Stimulated activated CD4-positive, alpha-beta T cell treated with anti-CD3 and anti-CD28 coated beads, Interleukin-2, amount 100 ng/mL, for 24 hours (primary cell): ENCODE measurements around the gene PTGS1.

Experiments
- DNase-seq, 2 donors: peaks; one replicate each; pipeline ENCODE4 v3.0.0-alpha.2; 2020

Gene PTGS1

GRCh38 chr9:122376796-122377195 lies 6.0 kb downstream of the PTGS1 start:
- no peak for DNase-seq

GRCh38 chr9:122377241-122378164 lies 6.7 kb downstream of the PTGS1 start:
- DNase-seq, result no peak

- DNase-seq, result no peak
Observed at GRCh38 chr9:122378236-122378635, 7.4 kb downstream of the PTGS1 start.

DNA sequence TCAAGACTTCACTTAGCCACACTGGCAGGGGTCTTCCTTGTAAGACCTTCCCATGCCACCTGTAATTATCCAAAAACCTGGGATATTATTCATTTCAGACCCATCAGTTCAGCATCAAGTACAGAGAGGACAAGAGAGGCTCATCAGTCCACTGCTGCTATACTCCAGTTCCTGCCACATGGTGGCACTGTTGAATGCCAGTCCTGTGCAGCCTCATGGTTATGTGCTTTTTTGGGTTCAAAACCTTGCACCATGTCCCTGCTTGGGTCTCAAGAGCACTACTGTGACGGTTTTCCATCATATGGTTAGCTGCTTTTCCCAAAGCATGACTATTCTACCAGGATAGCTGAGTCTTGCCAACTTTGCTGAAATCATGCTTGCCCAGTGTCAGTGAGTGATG lies 8.5 kb downstream of the PTGS1 start:
- no peak for DNase-seq

DNA sequence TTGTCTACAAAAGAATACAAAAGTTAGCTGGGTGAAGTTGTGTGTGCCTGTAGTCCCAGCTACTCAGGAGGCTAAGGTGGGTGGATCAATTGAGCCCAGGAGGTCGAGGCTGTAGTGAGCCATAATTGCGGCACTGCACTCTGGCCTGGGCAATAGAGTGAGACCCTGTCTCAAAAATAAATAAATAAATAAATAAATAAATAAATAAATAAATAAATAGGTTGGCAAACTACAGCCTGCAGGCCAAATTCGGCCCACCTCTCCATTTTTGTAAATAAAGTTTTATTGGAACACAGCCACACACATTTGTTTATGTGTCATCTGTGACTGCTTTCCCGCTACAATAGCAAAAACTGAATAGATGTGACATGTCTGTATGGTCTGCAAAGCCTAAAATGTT lies 9.5 kb downstream of the PTGS1 start:
- no peak for DNase-seq

DNA sequence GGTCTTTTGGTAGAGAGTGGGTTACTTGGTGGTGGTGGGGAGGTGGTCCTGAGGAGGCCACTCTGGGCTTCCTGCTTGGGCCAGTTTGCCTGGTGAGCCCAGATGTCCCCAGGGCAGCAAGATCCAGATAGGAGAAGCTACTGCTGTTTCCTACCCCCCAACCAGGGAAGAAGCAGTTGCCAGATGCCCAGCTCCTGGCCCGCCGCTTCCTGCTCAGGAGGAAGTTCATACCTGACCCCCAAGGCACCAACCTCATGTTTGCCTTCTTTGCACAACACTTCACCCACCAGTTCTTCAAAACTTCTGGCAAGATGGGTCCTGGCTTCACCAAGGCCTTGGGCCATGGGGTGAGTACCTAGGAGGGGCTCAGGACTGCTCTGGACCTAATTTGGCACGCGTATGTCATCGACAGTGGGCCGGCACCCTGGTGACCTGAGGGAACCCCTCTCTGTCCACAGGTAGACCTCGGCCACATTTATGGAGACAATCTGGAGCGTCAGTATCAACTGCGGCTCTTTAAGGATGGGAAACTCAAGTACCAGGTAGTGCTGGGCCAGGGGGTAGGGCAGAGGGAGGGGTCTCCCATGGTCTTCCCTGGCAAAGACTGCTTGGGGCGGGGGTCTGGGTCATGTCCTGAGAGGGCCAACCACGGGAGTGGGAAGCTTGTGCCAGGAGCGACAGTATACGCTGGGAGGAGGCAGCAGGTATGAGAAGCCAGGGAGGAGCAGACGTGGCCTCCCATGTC lies 10.6 kb downstream of the PTGS1 start:
- DNase-seq, result no peak

- no peak for DNase-seq
Observed at GRCh38 chr9:122382901-122383850, 12.4 kb downstream of the PTGS1 start.

- DNase-seq, result no peak
Observed at GRCh38 chr9:122383992-122384461, 13.2 kb downstream of the PTGS1 start.

DNA sequence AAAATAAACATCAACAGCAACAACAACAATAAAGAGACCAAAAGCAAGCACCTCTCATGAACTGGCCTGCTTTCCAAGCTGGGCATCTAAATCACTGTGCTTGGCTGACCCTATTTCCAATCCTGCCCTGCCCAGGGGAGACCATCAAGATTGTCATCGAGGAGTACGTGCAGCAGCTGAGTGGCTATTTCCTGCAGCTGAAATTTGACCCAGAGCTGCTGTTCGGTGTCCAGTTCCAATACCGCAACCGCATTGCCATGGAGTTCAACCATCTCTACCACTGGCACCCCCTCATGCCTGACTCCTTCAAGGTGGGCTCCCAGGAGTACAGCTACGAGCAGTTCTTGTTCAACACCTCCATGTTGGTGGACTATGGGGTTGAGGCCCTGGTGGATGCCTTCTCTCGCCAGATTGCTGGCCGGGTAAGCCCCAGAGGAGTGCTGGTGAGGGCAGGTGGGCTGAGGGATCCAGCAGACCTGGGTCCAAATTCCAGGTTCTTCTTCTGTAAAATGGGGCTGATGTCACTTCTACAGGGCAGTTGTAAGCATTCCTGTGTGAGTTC lies 15.6 kb downstream of the PTGS1 start:
- DNase-seq, result no peak

DNA sequence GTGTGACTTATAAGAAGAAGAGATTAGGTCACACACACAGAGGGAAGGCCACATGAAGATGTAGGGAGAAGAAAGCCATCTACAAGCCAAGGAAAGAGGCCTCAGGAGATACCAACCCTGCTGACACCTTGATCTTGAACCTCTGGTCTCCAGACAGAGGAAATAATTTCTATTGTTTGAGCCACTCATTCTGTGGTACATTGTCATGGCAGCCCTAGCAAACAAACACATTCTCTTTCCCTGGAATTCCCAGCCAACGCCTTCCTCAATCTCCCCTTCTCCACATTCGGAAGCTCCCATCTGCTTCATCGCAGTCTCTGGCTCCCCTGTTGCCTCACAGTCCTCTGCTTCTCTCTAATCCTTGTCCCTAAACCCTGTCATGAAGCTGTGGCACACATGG lies 16.7 kb downstream of the PTGS1 start:
- no peak for DNase-seq

DNA sequence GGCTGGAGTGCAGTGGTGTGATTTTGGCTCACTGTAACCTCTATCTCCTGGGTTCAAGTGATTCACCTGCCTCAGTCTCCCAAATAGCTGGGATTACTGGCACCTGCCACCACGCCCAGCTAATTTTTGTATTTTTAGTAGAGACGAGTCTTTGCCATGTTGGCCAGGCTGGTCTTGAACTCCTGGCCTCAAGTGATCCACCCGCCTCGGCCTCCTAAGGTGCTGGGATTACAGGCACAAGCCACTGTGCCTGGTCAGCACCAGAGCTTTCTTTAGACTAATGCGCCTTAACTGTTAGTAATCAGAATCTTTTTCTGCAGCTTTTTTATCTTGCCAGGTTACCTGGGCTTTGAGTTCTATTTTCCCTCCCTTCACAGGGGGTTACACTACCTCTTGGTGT lies 18.4 kb downstream of the PTGS1 start:
- DNase-seq, result no peak

DNA sequence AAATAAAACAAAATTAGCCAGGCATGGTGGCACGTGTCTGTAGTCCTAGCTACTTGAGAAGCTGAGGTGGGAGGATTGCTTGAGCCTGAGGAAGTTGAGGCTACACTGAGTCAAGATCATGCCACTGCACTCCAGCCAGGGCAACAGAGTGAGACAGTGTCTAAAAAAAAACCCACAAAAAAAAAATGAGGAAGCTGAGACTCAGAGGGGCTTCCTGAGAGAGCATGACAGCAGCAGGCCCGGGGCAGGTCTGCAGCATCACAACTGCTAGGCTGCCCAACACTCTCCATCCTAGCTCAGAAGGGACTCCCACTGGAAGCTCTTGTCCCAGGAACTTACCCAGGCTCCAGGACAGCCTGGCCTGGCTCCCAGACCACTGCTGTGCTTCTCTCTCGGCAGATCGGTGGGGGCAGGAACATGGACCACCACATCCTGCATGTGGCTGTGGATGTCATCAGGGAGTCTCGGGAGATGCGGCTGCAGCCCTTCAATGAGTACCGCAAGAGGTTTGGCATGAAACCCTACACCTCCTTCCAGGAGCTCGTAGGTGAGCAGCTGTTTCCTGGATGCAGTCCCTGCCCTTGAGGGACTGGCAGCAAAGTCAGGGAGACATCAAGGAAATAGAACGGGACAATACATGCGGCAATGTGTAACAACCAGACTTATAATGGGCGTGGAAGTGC lies 19.1 kb downstream of the PTGS1 start:
- DNase-seq, result no peak

- no peak for DNase-seq
Observed at GRCh38 chr9:122392284-122392683, 21.5 kb downstream of the PTGS1 start.

DNA sequence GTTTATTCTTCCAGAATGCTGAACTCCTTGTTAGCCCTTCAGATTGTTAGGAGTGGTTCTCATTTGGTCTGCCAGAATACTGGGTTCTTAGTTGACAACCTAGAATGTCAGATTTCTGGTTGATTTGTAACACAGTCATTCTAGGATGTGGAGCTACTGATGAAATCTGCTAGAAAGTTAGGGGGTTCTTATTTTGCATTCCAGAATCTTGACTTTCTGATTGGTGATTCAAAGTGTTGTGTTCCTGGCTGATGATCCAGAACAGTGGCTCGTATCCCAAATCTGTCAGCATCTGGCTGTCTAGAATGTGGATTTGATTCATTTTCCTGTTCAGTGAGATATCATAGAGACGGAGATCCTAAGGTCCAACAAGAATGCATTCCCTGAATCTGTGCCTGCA lies 21.9 kb downstream of the PTGS1 start:
- no peak for DNase-seq

DNA sequence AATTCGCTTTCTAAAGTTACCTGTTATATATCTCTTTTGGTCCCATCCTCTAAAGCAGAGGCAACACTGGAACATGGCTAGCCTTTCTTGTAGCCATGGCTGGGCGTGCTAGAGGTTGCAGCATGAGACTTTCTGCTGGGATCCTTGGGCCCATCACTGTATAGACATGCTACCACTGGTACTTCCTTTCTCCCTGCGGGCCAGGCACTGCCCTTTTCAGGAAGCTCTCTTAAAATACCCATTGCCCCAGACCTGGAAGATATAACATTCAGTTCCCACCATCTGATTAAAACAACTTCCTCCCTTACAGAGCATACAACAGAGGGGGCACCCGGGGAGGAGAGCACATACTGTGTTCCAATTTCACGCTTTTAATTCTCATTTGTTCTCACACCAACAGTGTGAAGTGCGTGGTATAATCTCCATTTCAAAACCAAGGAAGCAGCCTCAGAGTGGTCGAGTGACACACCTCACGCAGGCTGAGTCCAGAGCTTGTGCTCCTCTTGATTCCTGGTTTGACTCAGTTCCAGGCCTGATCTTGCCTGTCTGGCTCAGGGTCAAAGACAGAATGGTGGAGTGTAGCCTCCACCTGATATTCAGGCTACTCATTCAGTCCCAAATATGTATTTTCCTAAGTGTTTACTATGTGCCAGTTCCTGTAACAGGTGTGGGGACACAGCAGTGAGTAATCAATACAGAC lies 22.6 kb downstream of the PTGS1 start:
- no peak for DNase-seq

DNA sequence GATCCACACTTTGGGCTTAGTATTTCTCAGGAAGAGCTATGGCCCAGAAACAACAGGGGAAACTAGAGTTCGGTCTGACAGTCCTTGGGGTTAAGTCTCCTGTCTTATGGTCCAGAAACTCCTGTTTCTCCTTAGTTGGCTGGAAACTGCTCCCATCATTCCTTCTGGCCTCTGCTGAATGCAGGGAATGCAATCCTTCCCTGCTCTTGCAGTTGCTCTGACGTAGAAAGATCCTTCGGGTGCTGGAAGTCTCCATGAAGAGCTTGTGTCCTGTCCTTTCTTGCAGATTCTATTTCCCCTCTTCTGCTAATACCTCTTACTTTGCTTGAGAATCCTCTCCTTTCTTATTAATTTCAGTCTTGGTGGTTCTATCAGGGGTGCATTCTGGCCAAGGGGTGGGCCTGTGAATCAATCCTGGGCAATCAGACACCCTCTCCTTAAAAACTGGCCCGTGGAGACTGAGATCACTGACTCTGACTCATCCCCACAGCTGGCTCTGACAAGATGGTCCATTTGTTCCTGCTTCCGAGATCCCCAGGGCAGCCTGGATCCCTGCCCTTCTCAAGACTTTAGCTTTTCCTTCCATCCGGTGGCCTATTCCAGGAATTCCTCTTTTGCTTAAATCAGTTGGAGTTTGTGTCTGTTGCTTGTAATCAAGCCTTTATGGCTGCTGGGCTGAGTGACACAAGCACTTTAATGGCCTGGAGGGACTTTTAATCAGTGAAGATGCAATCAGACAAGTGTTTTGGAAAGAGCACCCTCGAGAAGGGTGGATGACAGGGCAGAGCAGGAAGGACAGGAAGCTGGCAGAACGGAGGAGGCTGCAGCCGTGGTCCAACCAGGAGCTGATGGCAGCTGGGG lies 23.7 kb downstream of the PTGS1 start:
- DNase-seq, result no peak

- DNase-seq, result no peak
Observed at GRCh38 chr9:122396614-122397148, 25.9 kb downstream of the PTGS1 start.

DNA sequence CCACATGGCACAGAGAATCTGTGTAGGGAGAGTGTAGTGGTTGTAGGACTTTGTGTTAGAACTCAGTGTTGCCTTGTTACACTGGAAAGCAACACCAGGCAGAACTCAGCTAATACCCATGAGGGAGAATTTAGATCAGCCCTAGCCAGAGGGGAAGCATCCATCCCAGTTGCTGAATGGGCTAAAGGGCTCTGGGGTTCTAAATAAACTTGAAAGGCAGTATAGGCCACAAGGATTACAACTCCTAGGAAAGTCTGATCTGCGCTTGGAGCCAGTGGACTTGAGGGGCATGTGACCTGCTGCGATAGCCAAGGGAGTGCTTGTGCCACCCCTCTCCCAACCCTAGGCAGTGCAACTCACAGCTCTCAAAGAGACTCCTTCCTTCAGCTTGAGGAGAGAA lies 26.9 kb downstream of the PTGS1 start:
- DNase-seq, result no peak

DNA sequence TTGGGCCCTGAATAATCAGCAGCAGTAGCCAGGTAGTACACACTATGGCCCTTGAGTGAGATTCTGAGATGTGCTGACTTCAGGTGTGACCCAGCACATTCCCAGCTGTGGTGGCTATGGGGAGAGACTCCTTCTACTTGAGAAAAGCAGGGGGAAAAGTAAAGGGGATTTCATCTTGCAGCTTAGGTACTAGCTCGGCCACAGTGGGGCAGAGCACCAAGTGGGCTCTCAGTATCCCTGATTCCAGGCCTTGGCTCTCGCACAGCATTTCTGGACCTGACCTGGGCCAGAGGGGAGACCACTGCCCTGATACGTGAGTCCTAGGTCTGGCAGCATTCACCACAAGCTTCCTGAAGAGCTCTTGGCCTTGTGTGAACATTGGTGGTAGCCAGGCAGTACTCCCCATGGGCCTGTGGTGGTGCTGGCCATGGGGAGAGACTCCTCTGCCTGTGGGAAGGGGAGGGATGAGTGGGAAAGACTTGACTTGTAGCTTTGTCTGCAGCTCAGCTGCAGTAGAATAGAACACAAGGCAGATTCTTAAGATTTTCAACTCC lies 27.6 kb downstream of the PTGS1 start:
- DNase-seq, result no peak

GRCh38 chr9:122401896-122402295 lies 31.1 kb downstream of the PTGS1 start:
- DNase-seq, result no peak
